ENCODE results near the gene RPAP2.
"Not testable (repeated sequence)": the region's sequence is repeated elsewhere in the genome, so short reads cannot be mapped to it uniquely, and the experiment has no call there.

The RPAP2 gene

GRCh38 chr1:92425617-92426016, 126.8 kb downstream of the RPAP2 start:
- H3K4me1 ChIP-seq (ENCODE audit: control insufficient read depth, insufficient read depth, low read length), result no peaks in the 10 kb centered on the region
- H3K9me3 ChIP-seq (ENCODE audit: control insufficient read depth, insufficient read depth, low read depth, low read length), result no peaks in the 10 kb centered on the region
- H3K27ac ChIP-seq (ENCODE audit: extremely low read depth, low read depth, low read length), result no peak overlapping the region
- POLR2A ChIA-PET, result no interaction called here
- TF ChIP-seq EGR2 (tag by site-specific recombination; IDR thresholded peaks at IDR 0.05; ENCODE audit: low read depth), result no peak
- TF ChIP-seq SETDB1 (IDR thresholded peaks at IDR 0.05; ENCODE audit: insufficient read length, low read length), result no peak
- TF ChIP-seq, protein P1, sequence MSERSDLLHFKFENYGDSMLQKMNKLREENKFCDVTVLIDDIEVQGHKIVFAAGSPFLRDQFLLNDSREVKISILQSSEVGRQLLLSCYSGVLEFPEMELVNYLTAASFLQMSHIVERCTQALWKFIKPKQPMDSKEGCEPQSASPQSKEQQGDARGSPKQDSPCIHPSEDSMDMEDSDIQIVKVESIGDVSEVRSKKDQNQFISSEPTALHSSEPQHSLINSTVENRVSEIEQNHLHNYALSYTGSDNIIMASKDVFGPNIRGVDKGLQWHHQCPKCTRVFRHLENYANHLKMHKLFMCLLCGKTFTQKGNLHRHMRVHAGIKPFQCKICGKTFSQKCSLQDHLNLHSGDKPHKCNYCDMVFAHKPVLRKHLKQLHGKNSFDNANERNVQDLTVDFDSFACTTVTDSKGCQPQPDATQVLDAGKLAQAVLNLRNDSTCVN (tag by site-specific recombination; optimal IDR thresholded peaks at IDR 0.05), result no peak
- no peak for TF ChIP-seq SP7 (tag by site-specific recombination; IDR thresholded peaks at IDR 0.05)
- no peak for TF ChIP-seq ZNF549 (tag by site-specific recombination; IDR thresholded peaks at IDR 0.05)
- no peak for TF ChIP-seq ZNF433 (tag by site-specific recombination; IDR thresholded peaks at IDR 0.05; ENCODE audit: low read depth)
- no peak for TF ChIP-seq TRIM28 (IDR thresholded peaks at IDR 0.05; ENCODE audit: borderline replicate concordance, low read length)
- TF ChIP-seq, protein P2, sequence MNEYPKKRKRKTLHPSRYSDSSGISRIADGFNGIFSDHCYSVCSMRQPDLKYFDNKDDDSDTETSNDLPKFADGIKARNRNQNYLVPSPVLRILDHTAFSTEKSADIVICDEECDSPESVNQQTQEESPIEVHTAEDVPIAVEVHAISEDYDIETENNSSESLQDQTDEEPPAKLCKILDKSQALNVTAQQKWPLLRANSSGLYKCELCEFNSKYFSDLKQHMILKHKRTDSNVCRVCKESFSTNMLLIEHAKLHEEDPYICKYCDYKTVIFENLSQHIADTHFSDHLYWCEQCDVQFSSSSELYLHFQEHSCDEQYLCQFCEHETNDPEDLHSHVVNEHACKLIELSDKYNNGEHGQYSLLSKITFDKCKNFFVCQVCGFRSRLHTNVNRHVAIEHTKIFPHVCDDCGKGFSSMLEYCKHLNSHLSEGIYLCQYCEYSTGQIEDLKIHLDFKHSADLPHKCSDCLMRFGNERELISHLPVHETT (tag by site-specific recombination; IDR thresholded peaks at IDR 0.05), result no peak
- TF ChIP-seq ZSCAN16 (tag by site-specific recombination; IDR thresholded peaks at IDR 0.05), result no peak
- TF ChIP-seq ZNF112 (tag by site-specific recombination; IDR thresholded peaks at IDR 0.05), result no peak
- no peak for TF ChIP-seq ZNF548 (tag by site-specific recombination; IDR thresholded peaks at IDR 0.05)
- TF ChIP-seq ZNF24 (tag by site-specific recombination; IDR thresholded peaks at IDR 0.05), result no peak
- TF ChIP-seq ZNF223 (tag by site-specific recombination; IDR thresholded peaks at IDR 0.05), result no peak
- TF ChIP-seq ZNF362 (tag by site-specific recombination; IDR thresholded peaks at IDR 0.05), result no peak
- no peak for TF ChIP-seq OSR2 (tag by site-specific recombination; IDR thresholded peaks at IDR 0.05)
- no peak for TF ChIP-seq ZNF423 (tag by site-specific recombination; IDR thresholded peaks at IDR 0.05)
- TF ChIP-seq ZNF514 (tag by site-specific recombination; IDR thresholded peaks at IDR 0.05), result no peak
- no peak for TF ChIP-seq YY1 (tag by site-specific recombination; IDR thresholded peaks at IDR 0.05)
- CTCF ChIA-PET, result interaction anchor here (0.6 kb wide), 1 partner anchor 636 kb away, joined by 3 read pairs; no protein-coding TSS in a partner anchor
- H3K36me3 ChIP-seq (ENCODE audit: control insufficient read depth in 2 of 2, insufficient read depth in 1 of 2, low read length in 2 of 2), result no peaks in the 10 kb centered on the region
- H3K4me3 ChIP-seq (ENCODE audit: low read depth, low read length), result no peak overlapping the region

GRCh38 chr1:92430030-92430429, 131.2 kb downstream of the RPAP2 start:
- CTCF ChIA-PET, result interaction anchor here (0.7 kb wide), 1 partner anchor 50 kb away, joined by 3 read pairs; no protein-coding TSS in a partner anchor
- no peak overlapping the region for H3K27ac ChIP-seq (ENCODE audit: extremely low read depth, low read depth, low read length)
- H3K36me3 ChIP-seq (ENCODE audit: control insufficient read depth in 2 of 2, insufficient read depth in 1 of 2, low read length in 2 of 2), result no peaks in the 10 kb centered on the region
- H3K4me3 ChIP-seq (ENCODE audit: low read depth, low read length), result no peak overlapping the region
- H3K9me3 ChIP-seq (ENCODE audit: control insufficient read depth, insufficient read depth, low read depth, low read length), result no peaks in the 10 kb centered on the region
- TF ChIP-seq KLF9 (tag by site-specific recombination; IDR thresholded peaks at IDR 0.05; ENCODE audit: low read depth) (no peak), ZNF843 (tag by site-specific recombination; IDR thresholded peaks at IDR 0.05) (no peak), YY1 (tag by site-specific recombination; IDR thresholded peaks at IDR 0.05) (no peak)
- TF ChIP-seq, protein P3, sequence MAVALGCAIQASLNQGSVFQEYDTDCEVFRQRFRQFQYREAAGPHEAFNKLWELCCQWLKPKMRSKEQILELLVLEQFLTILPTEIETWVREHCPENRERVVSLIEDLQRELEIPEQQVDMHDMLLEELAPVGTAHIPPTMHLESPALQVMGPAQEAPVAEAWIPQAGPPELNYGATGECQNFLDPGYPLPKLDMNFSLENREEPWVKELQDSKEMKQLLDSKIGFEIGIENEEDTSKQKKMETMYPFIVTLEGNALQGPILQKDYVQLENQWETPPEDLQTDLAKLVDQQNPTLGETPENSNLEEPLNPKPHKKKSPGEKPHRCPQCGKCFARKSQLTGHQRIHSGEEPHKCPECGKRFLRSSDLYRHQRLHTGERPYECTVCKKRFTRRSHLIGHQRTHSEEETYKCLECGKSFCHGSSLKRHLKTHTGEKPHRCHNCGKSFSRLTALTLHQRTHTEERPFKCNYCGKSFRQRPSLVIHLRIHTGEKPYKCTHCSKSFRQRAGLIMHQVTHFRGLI (tag by site-specific recombination; IDR thresholded peaks at IDR 0.05), result no peak
- TF ChIP-seq, protein P4, sequence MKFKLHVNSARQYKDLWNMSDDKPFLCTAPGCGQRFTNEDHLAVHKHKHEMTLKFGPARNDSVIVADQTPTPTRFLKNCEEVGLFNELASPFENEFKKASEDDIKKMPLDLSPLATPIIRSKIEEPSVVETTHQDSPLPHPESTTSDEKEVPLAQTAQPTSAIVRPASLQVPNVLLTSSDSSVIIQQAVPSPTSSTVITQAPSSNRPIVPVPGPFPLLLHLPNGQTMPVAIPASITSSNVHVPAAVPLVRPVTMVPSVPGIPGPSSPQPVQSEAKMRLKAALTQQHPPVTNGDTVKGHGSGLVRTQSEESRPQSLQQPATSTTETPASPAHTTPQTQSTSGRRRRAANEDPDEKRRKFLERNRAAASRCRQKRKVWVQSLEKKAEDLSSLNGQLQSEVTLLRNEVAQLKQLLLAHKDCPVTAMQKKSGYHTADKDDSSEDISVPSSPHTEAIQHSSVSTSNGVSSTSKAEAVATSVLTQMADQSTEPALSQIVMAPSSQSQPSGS (tag by site-specific recombination; IDR thresholded peaks at IDR 0.05; ENCODE audit: low read depth), result 0 out of 2 replicates have a peak, but pooled peaks have one; percentile 32
- POLR2A ChIA-PET, result no interaction called here
- H3K4me1 ChIP-seq (ENCODE audit: control insufficient read depth, insufficient read depth, low read length), result no peaks in the 10 kb centered on the region

GRCh38 chr1:92434572-92434971, 135.7 kb downstream of the RPAP2 start:
- H3K36me3 ChIP-seq (ENCODE audit: control insufficient read depth in 2 of 2, insufficient read depth in 1 of 2, low read length in 2 of 2); H3K9me3 ChIP-seq (ENCODE audit: control insufficient read depth, insufficient read depth, low read depth, low read length); CTCF ChIA-PET; POLR2A ChIA-PET; H3K4me1 ChIP-seq (ENCODE audit: control insufficient read depth, insufficient read depth, low read length); H3K27ac ChIP-seq (ENCODE audit: extremely low read depth, low read depth, low read length); H3K4me3 ChIP-seq (ENCODE audit: low read depth, low read length): not testable (repeated sequence)

Data from HEK293 (cell line).